ENCODE measurements around the gene MDM1. TPM values are rescaled to one million over a fixed set of nuclear protein-coding genes. Genes with fewer than 3 reads are reported as not detected.

The MDM1 gene
- total and polyA plus RNA-seq, 8 donors = 9.3 to 47.5 (median 41.5) TPM

GRCh38 chr12:68259318-68259940 lies 72.7 kb downstream of the MDM1 start:
- Histone ChIP-seq H3K9me3 (no peaks in the 10 kb centered on the region), H3K4me3 (no peak overlapping the region), H3K4me1 (no peaks in the 10 kb centered on the region), H3K27ac (no peak overlapping the region), H3K27me3 (no peaks in the 10 kb centered on the region), H3K36me3 (no peaks in the 10 kb centered on the region)
- TF ChIP-seq CTCF (IDR thresholded peaks at IDR 0.05) = no peak
- ATAC-seq (no peak), DNase-seq (no peak)
- intact Hi-C loops (cut with DNase I) = no loop called here

- H3K27me3 ChIP-seq = no peaks in the 10 kb centered on the region
- intact Hi-C loops (cut with DNase I) = no loop called here
- H3K36me3 ChIP-seq = no peaks in the 10 kb centered on the region
- TF ChIP-seq CTCF (IDR thresholded peaks at IDR 0.05) = no peak
- no peaks in the 10 kb centered on the region for H3K4me1 ChIP-seq
- ATAC-seq (no peak), DNase-seq (no peak)
- H3K9me3 ChIP-seq = no peaks in the 10 kb centered on the region
- H3K4me3 ChIP-seq = no peak within 1 kb of the TSS
- no peak within 1 kb of the TSS for H3K27ac ChIP-seq
Observed at GRCh38 chr12:68253504-68253903, 78.7 kb downstream of the MDM1 start, which contains the start of gene IL22. Gene IL22, minus strand, starts transcription at chr12:68253604. Its CDS starts 156 bp downstream, at chr12:68253448.

- ATAC-seq = no peak
- no peaks in the 10 kb centered on the region for H3K36me3 ChIP-seq
- intact Hi-C loops (cut with DNase I) = no loop called here
- no peaks in the 10 kb centered on the region for H3K9me3 ChIP-seq
- DNase-seq = no peak
- no peaks in the 10 kb centered on the region for H3K27me3 ChIP-seq
- no peak overlapping the region for H3K4me3 ChIP-seq
- no peak for TF ChIP-seq CTCF (IDR thresholded peaks at IDR 0.05)
- no peaks in the 10 kb centered on the region for H3K4me1 ChIP-seq
- no peak overlapping the region for H3K27ac ChIP-seq
Observed at GRCh38 chr12:68252077-68252476, 80.1 kb downstream of the MDM1 start.

GRCh38 chr12:68250454-68250853 lies 81.7 kb downstream of the MDM1 start:
- Histone ChIP-seq H3K27me3 (no peaks in the 10 kb centered on the region), H3K4me3 (no peak overlapping the region), H3K4me1 (no peaks in the 10 kb centered on the region), H3K36me3 (no peaks in the 10 kb centered on the region), H3K9me3 (no peaks in the 10 kb centered on the region), H3K27ac (no peak overlapping the region)
- intact Hi-C loops (cut with DNase I) = no loop called here
- ATAC-seq (no peak), DNase-seq (no peak)
- no peak for TF ChIP-seq CTCF (IDR thresholded peaks at IDR 0.05)

GRCh38 chr12:68247785-68248184 lies 84.4 kb downstream of the MDM1 start:
- intact Hi-C loops (cut with DNase I) = no loop called here
- H3K4me3 ChIP-seq = no peak overlapping the region
- no peak for TF ChIP-seq CTCF (IDR thresholded peaks at IDR 0.05)
- H3K27ac ChIP-seq = no peak overlapping the region
- H3K9me3 ChIP-seq = no peaks in the 10 kb centered on the region
- no peaks in the 10 kb centered on the region for H3K4me1 ChIP-seq
- no peaks in the 10 kb centered on the region for H3K36me3 ChIP-seq
- ATAC-seq (no peak), DNase-seq (no peak)
- H3K27me3 ChIP-seq = no peaks in the 10 kb centered on the region
